SK-N-SH treated with all-trans-retinoic acid at 6 μM for 48 hours (cell line): ENCODE measurements around the gene OR2Y1.

ENCODE experiments used
- CSRNP3 ChIP-seq: fragments of 250-450 bp; sonication (Bioruptor Pico); IDR thresholded peaks from 2 replicates; pipeline ENCODE4 v1.5.1; 2021; ENCODE audit warnings: mild to moderate bottlenecking, moderate library complexity
- ESRRG ChIP-seq: fragments of 250-450 bp; sonication (Bioruptor Pico); IDR thresholded peaks from 2 replicates; pipeline ENCODE4 v1.6.1; 2021; ENCODE audit warnings: mild to moderate bottlenecking
- TCF4 ChIP-seq: fragments of 250-450 bp; sonication (Bioruptor Pico); IDR thresholded peaks from 2 replicates; pipeline ENCODE4 v1.8.0; 2021; ENCODE audit warnings: mild to moderate bottlenecking, moderate library complexity, borderline replicate concordance
- TOX ChIP-seq: fragments of 250-450 bp; sonication (Bioruptor Pico); IDR thresholded peaks from 2 replicates; pipeline ENCODE4 v1.8.0; 2021; ENCODE audit warnings: mild to moderate bottlenecking, moderate library complexity, borderline replicate concordance
- TSHZ2 ChIP-seq: fragments of 250-450 bp; sonication (Bioruptor Pico); IDR thresholded peaks from 2 replicates; pipeline ENCODE4 v1.5.0; 2020; ENCODE audit warnings: mild to moderate bottlenecking, moderate library complexity

GRCh38 chr5:180776376-180776775 lies 36.5 kb upstream of the OR2Y1 start:
- TF ChIP-seq ESRRG (CRISPR knock-in tag) (no peak), TOX (no peak), TCF4 (CRISPR knock-in tag) (no peak), TSHZ2 (no peak), CSRNP3 (CRISPR knock-in tag) (no peak)
